Neural progenitor cell (in vitro differentiated cells): ENCODE data around the gene RPS10.

Source experiments
- EZH2 ChIP-seq: fragments of 200-600 bp; sonication (generic); IDR thresholded peaks from 2 replicates; pipeline ENCODE4 v1.6.1; 2017; ENCODE audit warnings: antibody characterized with exemption, mild to moderate bottlenecking, moderate library complexity
- EZH2phosphoT487 ChIP-seq: fragments of 200-600 bp; sonication (generic); IDR thresholded peaks from 2 replicates; pipeline ENCODE4 v1.6.1; 2017; ENCODE audit warnings: antibody characterized with exemption
- TF ChIP-seq, protein P1 (sequence below): fragments of 200-600 bp; sonication (generic); IDR thresholded peaks from 2 replicates; pipeline ENCODE4 v1.5.1; 2017; ENCODE audit warnings: antibody characterized with exemption, mild to moderate bottlenecking

GRCh38 chr6:34463849-34464248, 38.0 kb upstream of the RPS10 start:
- TF ChIP-seq, protein P1, sequence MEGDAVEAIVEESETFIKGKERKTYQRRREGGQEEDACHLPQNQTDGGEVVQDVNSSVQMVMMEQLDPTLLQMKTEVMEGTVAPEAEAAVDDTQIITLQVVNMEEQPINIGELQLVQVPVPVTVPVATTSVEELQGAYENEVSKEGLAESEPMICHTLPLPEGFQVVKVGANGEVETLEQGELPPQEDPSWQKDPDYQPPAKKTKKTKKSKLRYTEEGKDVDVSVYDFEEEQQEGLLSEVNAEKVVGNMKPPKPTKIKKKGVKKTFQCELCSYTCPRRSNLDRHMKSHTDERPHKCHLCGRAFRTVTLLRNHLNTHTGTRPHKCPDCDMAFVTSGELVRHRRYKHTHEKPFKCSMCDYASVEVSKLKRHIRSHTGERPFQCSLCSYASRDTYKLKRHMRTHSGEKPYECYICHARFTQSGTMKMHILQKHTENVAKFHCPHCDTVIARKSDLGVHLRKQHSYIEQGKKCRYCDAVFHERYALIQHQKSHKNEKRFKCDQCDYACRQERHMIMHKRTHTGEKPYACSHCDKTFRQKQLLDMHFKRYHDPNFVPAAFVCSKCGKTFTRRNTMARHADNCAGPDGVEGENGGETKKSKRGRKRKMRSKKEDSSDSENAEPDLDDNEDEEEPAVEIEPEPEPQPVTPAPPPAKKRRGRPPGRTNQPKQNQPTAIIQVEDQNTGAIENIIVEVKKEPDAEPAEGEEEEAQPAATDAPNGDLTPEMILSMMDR = no peak
- no peak for TF ChIP-seq EZH2
- TF ChIP-seq EZH2phosphoT487 = no peak
